Panc1 (cell line): Measurements from ENCODE around the gene MAML1.

Source experiments
- POLR2AphosphoS5 ChIP-seq: IDR thresholded peaks from 2 replicates; pipeline ENCODE4 v1.6.1; 2012; ENCODE audit warnings: mild to moderate bottlenecking, low read depth, low read length, moderate library complexity
- SIN3A ChIP-seq: IDR thresholded peaks from 2 replicates; pipeline ENCODE4 v1.6.1; 2012; ENCODE audit warnings: low read depth, mild to moderate bottlenecking, low read length, moderate library complexity, borderline replicate concordance; ENCODE audit not compliant: insufficient read depth
- TF ChIP-seq, protein P1 (sequence below): fragments of 450-650 bp; IDR thresholded peaks from 2 replicates; pipeline ENCODE4 v1.5.1; 2017; ENCODE audit warnings: mild to moderate bottlenecking
- TF ChIP-seq, protein P2 (sequence below), 2 experiments: IDR thresholded peaks; 2 replicates each; pipeline ENCODE4 v1.6.1; 2011 to 2012; ENCODE audit warnings: low read depth in 2 of 2, control low read depth in 1 of 2, low read length in 1 of 2, mild to moderate bottlenecking in 1 of 2, moderate library complexity in 1 of 2; ENCODE audit not compliant: insufficient read depth in 1 of 2

DNA sequence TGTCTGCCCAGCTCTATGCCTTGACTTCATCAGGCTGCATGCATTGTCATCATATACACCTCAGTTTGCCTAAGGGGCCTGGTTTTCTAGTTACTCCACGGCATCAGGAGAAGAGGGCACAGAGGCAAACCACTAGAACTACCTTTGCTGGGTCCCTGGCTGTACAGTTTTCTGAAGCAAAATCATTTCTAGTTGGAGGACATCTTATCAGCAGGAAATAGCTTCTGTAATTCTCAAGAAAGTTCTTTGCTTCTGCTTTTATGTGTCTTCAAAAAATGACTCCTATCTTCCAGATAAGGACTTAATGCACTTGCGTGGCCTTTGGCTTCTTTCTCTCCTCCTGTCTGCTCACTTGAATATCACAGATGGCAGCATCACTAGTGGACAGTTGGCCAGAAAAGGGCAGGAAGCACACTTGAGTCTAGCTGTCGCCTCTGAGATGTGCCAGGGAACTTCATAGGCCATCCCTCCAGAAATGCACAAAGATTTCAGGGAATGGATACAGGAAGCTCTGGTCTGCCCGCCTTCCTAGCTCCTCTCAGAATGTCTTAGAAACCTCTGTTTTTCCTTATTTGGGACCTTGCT lies 38.8 kb downstream of the MAML1 start:
- TF ChIP-seq POLR2AphosphoS5, result no peak
- TF ChIP-seq, protein P1, sequence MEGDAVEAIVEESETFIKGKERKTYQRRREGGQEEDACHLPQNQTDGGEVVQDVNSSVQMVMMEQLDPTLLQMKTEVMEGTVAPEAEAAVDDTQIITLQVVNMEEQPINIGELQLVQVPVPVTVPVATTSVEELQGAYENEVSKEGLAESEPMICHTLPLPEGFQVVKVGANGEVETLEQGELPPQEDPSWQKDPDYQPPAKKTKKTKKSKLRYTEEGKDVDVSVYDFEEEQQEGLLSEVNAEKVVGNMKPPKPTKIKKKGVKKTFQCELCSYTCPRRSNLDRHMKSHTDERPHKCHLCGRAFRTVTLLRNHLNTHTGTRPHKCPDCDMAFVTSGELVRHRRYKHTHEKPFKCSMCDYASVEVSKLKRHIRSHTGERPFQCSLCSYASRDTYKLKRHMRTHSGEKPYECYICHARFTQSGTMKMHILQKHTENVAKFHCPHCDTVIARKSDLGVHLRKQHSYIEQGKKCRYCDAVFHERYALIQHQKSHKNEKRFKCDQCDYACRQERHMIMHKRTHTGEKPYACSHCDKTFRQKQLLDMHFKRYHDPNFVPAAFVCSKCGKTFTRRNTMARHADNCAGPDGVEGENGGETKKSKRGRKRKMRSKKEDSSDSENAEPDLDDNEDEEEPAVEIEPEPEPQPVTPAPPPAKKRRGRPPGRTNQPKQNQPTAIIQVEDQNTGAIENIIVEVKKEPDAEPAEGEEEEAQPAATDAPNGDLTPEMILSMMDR, result no peak
- no peak for TF ChIP-seq SIN3A
- TF ChIP-seq, protein P2, sequence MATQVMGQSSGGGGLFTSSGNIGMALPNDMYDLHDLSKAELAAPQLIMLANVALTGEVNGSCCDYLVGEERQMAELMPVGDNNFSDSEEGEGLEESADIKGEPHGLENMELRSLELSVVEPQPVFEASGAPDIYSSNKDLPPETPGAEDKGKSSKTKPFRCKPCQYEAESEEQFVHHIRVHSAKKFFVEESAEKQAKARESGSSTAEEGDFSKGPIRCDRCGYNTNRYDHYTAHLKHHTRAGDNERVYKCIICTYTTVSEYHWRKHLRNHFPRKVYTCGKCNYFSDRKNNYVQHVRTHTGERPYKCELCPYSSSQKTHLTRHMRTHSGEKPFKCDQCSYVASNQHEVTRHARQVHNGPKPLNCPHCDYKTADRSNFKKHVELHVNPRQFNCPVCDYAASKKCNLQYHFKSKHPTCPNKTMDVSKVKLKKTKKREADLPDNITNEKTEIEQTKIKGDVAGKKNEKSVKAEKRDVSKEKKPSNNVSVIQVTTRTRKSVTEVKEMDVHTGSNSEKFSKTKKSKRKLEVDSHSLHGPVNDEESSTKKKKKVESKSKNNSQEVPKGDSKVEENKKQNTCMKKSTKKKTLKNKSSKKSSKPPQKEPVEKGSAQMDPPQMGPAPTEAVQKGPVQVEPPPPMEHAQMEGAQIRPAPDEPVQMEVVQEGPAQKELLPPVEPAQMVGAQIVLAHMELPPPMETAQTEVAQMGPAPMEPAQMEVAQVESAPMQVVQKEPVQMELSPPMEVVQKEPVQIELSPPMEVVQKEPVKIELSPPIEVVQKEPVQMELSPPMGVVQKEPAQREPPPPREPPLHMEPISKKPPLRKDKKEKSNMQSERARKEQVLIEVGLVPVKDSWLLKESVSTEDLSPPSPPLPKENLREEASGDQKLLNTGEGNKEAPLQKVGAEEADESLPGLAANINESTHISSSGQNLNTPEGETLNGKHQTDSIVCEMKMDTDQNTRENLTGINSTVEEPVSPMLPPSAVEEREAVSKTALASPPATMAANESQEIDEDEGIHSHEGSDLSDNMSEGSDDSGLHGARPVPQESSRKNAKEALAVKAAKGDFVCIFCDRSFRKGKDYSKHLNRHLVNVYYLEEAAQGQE (IDR thresholded peaks at IDR 0.05; ENCODE audit: insufficient read depth in 1 of 2, low read depth in 2 of 2, low read length in 1 of 2), result no peak
